ENCODE measurements around the gene MINDY4. TPM values are rescaled to one million over a fixed set of nuclear protein-coding genes. Genes with fewer than 3 reads are reported as not detected.

Gene MINDY4
- total RNA-seq, 1 donor from 2014 or later = 5.3 TPM

- H3K36me3 ChIP-seq (ENCODE audit: control insufficient read depth, insufficient read depth, low read length) = no peaks in the 10 kb centered on the region
- no peak for DNase-seq (ENCODE audit: low read depth)
- TF ChIP-seq CTCF (IDR thresholded peaks at IDR 0.05; ENCODE audit: insufficient read depth, low read length, poor library complexity, severe bottlenecking) = no peak
- no peaks in the 10 kb centered on the region for H3K27me3 ChIP-seq (ENCODE audit: control insufficient read depth, insufficient read depth, low read length)
- H3K4me3 ChIP-seq (ENCODE audit: low read depth, low read length) = no peak overlapping the region
These were observed 42.2 kb downstream of the MINDY4 start for GRCh38 chr7:30813466-30813865.

DNA sequence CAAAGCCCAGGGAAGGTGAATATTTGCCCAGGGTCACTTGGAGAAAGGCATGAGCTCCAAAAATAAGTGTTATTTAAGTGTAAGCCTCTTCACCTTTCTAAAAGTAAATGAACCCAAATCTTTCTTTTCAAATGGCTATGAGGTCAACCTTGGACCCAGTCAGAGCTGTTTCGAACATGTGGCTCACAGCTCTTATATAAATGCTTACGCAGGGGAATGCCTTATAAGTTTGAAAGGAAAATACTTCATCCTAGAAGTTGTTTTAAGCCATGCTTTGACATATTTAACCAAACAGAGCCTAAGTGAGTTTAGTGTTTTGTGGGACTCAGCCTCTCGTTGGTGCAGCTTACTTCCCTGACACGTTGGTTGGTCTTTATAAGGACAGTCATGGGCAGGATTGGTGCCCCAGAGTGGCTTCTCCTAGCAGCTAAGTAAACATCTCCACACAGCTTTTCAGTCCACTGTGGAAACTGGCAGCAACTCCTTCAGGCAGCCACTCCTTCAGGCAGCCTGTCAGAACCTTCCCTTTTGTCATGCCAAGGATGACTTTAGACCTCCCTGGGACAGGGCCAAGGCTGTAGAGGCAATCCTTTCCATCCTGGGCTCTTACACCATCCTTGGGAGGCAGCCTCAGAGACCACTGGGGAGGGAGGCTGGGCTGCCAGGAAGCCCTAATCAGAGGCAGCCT lies 43.6 kb downstream of the MINDY4 start:
- H3K27me3 ChIP-seq (ENCODE audit: control insufficient read depth, insufficient read depth, low read length) = no peaks in the 10 kb centered on the region
- no peak for DNase-seq (ENCODE audit: low read depth)
- TF ChIP-seq CTCF (IDR thresholded peaks at IDR 0.05; ENCODE audit: insufficient read depth, low read length, poor library complexity, severe bottlenecking) = no peak
- H3K4me3 ChIP-seq (ENCODE audit: low read depth, low read length) = no peak overlapping the region
- no peaks in the 10 kb centered on the region for H3K36me3 ChIP-seq (ENCODE audit: control insufficient read depth, insufficient read depth, low read length)

GRCh38 chr7:30815388-30815854 lies 44.2 kb downstream of the MINDY4 start:
- TF ChIP-seq CTCF (IDR thresholded peaks at IDR 0.05; ENCODE audit: insufficient read depth, low read length, poor library complexity, severe bottlenecking) = no peak
- no peaks in the 10 kb centered on the region for H3K27me3 ChIP-seq (ENCODE audit: control insufficient read depth, insufficient read depth, low read length)
- H3K4me3 ChIP-seq (ENCODE audit: low read depth, low read length) = no peak overlapping the region
- no peak for DNase-seq (ENCODE audit: low read depth)
- no peaks in the 10 kb centered on the region for H3K36me3 ChIP-seq (ENCODE audit: control insufficient read depth, insufficient read depth, low read length)

DNA sequence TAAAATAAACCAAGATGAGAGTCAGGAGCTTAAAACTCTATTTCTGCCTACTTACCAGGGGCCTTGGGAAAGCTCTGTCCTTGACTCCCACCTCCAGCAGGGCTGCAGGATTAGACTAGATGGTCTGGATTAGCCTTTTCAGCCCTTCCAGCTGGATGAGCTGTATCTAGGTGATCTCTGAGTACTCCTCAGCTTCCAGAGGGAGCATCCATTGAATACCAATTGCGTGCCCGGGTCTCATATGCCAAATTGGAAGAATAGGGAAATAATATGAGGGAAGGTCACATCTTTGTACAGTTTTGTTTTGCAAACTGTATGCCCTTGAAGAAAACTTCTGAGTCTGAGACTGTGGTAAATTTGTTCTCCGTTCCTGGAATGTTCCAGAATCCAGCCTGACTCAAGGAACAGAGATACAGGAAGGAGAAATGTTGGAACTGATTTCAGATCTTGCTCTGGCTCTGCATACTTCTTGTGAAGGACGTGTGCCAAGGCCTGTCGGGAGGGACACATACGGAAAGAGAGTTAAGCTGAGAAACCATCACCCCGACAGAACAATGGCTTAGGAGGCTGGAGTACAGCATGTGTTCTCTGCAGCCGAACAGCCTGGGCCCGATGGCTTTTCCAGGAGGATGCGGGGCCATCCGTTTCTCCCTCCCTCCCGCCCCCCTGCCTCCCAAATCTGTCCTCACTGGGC lies 44.9 kb downstream of the MINDY4 start:
- no peak for DNase-seq (ENCODE audit: low read depth)
- no peaks in the 10 kb centered on the region for H3K27me3 ChIP-seq (ENCODE audit: control insufficient read depth, insufficient read depth, low read length)
- no peak for TF ChIP-seq CTCF (IDR thresholded peaks at IDR 0.05; ENCODE audit: insufficient read depth, low read length, poor library complexity, severe bottlenecking)
- H3K4me3 ChIP-seq (ENCODE audit: low read depth, low read length) = no peak overlapping the region
- no peaks in the 10 kb centered on the region for H3K36me3 ChIP-seq (ENCODE audit: control insufficient read depth, insufficient read depth, low read length)

- Histone ChIP-seq H3K4me3 (ENCODE audit: low read depth, low read length) (no peak overlapping the region), H3K27me3 (ENCODE audit: control insufficient read depth, insufficient read depth, low read length) (no peaks in the 10 kb centered on the region), H3K36me3 (ENCODE audit: control insufficient read depth, insufficient read depth, low read length) (no peaks in the 10 kb centered on the region)
- TF ChIP-seq CTCF (IDR thresholded peaks at IDR 0.05; ENCODE audit: insufficient read depth, low read length, poor library complexity, severe bottlenecking) = no peak
- DNase-seq (ENCODE audit: low read depth) = no peak
These were observed 45.6 kb downstream of the MINDY4 start for GRCh38 chr7:30816645-30817370.
